A549 treated with dexamethasone at 1 μM for 4 hours (cell line): ENCODE data around the gene MYL12B. TPM values are rescaled to one million over a fixed set of nuclear protein-coding genes. Genes with fewer than 3 reads are reported as not detected.

ENCODE experiments used
- total RNA-seq: library from RNA; stranded (reverse); fragments of 200-300 nt; extraction: Qiagen RNA extraction; gene quantifications from 5 replicates; pipeline ENCODE4 v1.2.3, GENCODE V29; 2022

Gene MYL12B
- total RNA-seq: 384 to 403 TPM (median 388 TPM) in 5 replicates

GRCh38 chr18:3261373-3262233 lies at the start of gene MYL12B:
TSS of gene MYL12B (plus strand) at chr18:3262133. CDS start at chr18:3272899, 10,766 bp downstream.

GRCh38 chr18:3219631-3220335 lies 42.1 kb upstream of the MYL12B start, which contains the start of gene MYOM1:
TSS of gene MYOM1 (minus strand) at chr18:3219968. CDS start at chr18:3215223, 4,745 bp downstream.

GRCh38 chr18:3247240-3248061 lies 14.5 kb upstream of the MYL12B start, which contains the start of gene MYL12A:
TSS of gene MYL12A (plus strand) at chr18:3247801. CDS start at chr18:3253248, 5,447 bp downstream.

Other genes starting within 250 kb of the MYL12B start
- gene LPIN2, start 249.0 kb upstream of the MYL12B start, total RNA-seq: 14.1 to 20.5 TPM (median 17.5 TPM) in 5 replicates
- 0.07 to 0.30 TPM (median 0.25 TPM) in 5 replicates for gene MYOM1, start 42.2 kb upstream of the MYL12B start, total RNA-seq
- 312 to 391 TPM (median 333 TPM) in 5 replicates for gene MYL12A, start 14.3 kb upstream of the MYL12B start, total RNA-seq
- gene TGIF1, start 188.0 kb downstream of the MYL12B start, total RNA-seq: 66.2 to 91.1 TPM (median 84.2 TPM) in 5 replicates